ENCODE data around the gene ATRN. TPM values are rescaled to one million over a fixed set of nuclear protein-coding genes. Genes with fewer than 3 reads are reported as not detected.

The ATRN gene
- total and polyA plus RNA-seq, 2 experiments from 2014 or later, result 2.2 to 18.3 TPM

DNA sequence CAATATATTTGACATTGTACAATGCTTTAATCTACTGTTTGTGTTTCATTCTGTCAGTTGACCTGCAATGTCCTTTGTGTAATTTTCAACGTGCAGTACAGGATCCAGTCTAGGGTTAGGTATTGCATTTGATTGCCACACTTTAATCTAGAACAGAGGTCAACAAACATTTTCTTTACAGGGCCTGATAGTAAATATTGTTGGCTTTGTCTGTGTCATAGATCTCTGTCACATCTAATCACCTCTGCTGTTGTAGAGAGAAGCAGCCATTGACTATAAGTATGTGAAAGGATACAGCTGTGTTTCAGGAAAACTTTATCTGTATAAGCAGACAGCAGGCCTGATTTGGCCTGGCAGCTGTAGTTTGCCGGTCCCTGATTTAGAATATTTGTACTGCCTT lies 39.3 kb downstream of the ATRN start:
- TF ChIP-seq ZNF331 (CRISPR knock-in tag; IDR thresholded peaks at IDR 0.05; ENCODE audit: low read depth), result no peak
- TF ChIP-seq, protein P1, sequence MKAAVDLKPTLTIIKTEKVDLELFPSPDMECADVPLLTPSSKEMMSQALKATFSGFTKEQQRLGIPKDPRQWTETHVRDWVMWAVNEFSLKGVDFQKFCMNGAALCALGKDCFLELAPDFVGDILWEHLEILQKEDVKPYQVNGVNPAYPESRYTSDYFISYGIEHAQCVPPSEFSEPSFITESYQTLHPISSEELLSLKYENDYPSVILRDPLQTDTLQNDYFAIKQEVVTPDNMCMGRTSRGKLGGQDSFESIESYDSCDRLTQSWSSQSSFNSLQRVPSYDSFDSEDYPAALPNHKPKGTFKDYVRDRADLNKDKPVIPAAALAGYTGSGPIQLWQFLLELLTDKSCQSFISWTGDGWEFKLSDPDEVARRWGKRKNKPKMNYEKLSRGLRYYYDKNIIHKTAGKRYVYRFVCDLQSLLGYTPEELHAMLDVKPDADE (IDR thresholded peaks at IDR 0.05), result no peak
- no peak for TF ChIP-seq CREB1 (CRISPR knock-in tag; IDR thresholded peaks at IDR 0.05; ENCODE audit: low read depth)
- no peak for TF ChIP-seq POLR2AphosphoS5 (IDR thresholded peaks at IDR 0.05; ENCODE audit: low read depth)
- TF ChIP-seq ZNF114 (CRISPR knock-in tag; IDR thresholded peaks at IDR 0.05), result no peak
- TF ChIP-seq STAT1 (IDR thresholded peaks at IDR 0.05; ENCODE audit: unreplicated experiment), result no peak
- TF ChIP-seq, protein P2, sequence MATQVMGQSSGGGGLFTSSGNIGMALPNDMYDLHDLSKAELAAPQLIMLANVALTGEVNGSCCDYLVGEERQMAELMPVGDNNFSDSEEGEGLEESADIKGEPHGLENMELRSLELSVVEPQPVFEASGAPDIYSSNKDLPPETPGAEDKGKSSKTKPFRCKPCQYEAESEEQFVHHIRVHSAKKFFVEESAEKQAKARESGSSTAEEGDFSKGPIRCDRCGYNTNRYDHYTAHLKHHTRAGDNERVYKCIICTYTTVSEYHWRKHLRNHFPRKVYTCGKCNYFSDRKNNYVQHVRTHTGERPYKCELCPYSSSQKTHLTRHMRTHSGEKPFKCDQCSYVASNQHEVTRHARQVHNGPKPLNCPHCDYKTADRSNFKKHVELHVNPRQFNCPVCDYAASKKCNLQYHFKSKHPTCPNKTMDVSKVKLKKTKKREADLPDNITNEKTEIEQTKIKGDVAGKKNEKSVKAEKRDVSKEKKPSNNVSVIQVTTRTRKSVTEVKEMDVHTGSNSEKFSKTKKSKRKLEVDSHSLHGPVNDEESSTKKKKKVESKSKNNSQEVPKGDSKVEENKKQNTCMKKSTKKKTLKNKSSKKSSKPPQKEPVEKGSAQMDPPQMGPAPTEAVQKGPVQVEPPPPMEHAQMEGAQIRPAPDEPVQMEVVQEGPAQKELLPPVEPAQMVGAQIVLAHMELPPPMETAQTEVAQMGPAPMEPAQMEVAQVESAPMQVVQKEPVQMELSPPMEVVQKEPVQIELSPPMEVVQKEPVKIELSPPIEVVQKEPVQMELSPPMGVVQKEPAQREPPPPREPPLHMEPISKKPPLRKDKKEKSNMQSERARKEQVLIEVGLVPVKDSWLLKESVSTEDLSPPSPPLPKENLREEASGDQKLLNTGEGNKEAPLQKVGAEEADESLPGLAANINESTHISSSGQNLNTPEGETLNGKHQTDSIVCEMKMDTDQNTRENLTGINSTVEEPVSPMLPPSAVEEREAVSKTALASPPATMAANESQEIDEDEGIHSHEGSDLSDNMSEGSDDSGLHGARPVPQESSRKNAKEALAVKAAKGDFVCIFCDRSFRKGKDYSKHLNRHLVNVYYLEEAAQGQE (IDR thresholded peaks at IDR 0.05; ENCODE audit: unreplicated experiment), result no peak
- TF ChIP-seq EZH2phosphoT487 (IDR thresholded peaks at IDR 0.05; ENCODE audit: unreplicated experiment), result no peak
- TF ChIP-seq NANOG (IDR thresholded peaks at IDR 0.05; ENCODE audit: borderline replicate concordance), result no peak
- no peak for TF ChIP-seq JUNB (IDR thresholded peaks at IDR 0.05; ENCODE audit: unreplicated experiment)
- TF ChIP-seq, protein P3, sequence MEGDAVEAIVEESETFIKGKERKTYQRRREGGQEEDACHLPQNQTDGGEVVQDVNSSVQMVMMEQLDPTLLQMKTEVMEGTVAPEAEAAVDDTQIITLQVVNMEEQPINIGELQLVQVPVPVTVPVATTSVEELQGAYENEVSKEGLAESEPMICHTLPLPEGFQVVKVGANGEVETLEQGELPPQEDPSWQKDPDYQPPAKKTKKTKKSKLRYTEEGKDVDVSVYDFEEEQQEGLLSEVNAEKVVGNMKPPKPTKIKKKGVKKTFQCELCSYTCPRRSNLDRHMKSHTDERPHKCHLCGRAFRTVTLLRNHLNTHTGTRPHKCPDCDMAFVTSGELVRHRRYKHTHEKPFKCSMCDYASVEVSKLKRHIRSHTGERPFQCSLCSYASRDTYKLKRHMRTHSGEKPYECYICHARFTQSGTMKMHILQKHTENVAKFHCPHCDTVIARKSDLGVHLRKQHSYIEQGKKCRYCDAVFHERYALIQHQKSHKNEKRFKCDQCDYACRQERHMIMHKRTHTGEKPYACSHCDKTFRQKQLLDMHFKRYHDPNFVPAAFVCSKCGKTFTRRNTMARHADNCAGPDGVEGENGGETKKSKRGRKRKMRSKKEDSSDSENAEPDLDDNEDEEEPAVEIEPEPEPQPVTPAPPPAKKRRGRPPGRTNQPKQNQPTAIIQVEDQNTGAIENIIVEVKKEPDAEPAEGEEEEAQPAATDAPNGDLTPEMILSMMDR (conservative IDR thresholded peaks at IDR 0.05; ENCODE audit: low read depth in 2 of 2), result no peak
- no peak for TF ChIP-seq EZH2 (IDR thresholded peaks at IDR 0.05; ENCODE audit: low read depth, unreplicated experiment)
- TF ChIP-seq, protein P4, sequence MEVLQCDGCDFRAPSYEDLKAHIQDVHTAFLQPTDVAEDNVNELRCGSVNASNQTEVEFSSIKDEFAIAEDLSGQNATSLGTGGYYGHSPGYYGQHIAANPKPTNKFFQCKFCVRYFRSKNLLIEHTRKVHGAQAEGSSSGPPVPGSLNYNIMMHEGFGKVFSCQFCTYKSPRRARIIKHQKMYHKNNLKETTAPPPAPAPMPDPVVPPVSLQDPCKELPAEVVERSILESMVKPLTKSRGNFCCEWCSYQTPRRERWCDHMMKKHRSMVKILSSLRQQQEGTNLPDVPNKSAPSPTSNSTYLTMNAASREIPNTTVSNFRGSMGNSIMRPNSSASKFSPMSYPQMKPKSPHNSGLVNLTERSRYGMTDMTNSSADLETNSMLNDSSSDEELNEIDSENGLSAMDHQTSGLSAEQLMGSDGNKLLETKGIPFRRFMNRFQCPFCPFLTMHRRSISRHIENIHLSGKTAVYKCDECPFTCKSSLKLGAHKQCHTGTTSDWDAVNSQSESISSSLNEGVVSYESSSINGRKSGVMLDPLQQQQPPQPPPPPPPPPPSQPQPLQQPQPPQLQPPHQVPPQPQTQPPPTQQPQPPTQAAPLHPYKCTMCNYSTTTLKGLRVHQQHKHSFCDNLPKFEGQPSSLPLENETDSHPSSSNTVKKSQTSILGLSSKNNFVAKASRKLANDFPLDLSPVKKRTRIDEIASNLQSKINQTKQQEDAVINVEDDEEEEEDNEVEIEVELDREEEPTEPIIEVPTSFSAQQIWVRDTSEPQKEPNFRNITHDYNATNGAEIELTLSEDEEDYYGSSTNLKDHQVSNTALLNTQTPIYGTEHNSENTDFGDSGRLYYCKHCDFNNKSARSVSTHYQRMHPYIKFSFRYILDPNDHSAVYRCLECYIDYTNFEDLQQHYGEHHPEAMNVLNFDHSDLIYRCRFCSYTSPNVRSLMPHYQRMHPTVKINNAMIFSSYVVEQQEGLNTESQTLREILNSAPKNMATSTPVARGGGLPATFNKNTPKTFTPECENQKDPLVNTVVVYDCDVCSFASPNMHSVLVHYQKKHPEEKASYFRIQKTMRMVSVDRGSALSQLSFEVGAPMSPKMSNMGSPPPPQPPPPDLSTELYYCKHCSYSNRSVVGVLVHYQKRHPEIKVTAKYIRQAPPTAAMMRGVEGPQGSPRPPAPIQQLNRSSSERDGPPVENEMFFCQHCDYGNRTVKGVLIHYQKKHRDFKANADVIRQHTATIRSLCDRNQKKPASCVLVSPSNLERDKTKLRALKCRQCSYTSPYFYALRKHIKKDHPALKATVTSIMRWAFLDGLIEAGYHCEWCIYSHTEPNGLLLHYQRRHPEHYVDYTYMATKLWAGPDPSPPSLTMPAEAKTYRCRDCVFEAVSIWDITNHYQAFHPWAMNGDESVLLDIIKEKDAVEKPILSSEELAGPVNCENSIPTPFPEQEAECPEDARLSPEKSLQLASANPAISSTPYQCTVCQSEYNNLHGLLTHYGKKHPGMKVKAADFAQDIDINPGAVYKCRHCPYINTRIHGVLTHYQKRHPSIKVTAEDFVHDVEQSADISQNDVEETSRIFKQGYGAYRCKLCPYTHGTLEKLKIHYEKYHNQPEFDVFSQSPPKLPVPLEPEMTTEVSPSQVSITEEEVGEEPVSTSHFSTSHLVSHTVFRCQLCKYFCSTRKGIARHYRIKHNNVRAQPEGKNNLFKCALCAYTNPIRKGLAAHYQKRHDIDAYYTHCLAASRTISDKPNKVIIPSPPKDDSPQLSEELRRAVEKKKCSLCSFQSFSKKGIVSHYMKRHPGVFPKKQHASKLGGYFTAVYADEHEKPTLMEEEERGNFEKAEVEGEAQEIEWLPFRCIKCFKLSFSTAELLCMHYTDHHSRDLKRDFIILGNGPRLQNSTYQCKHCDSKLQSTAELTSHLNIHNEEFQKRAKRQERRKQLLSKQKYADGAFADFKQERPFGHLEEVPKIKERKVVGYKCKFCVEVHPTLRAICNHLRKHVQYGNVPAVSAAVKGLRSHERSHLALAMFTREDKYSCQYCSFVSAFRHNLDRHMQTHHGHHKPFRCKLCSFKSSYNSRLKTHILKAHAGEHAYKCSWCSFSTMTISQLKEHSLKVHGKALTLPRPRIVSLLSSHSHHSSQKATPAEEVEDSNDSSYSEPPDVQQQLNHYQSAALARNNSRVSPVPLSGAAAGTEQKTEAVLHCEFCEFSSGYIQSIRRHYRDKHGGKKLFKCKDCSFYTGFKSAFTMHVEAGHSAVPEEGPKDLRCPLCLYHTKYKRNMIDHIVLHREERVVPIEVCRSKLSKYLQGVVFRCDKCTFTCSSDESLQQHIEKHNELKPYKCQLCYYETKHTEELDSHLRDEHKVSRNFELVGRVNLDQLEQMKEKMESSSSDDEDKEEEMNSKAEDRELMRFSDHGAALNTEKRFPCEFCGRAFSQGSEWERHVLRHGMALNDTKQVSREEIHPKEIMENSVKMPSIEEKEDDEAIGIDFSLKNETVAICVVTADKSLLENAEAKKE (CRISPR knock-in tag; IDR thresholded peaks at IDR 0.05), result no peak
- Mint-ChIP-seq H3K27ac (no peak overlapping the region), H3K36me3 (ENCODE audit: low read depth) (no peaks in the 10 kb centered on the region), H3K27me3 (ENCODE audit: insufficient read depth, low read depth, poor library complexity) (no peaks in the 10 kb centered on the region), H3K4me1 (no peaks in the 10 kb centered on the region), H3K9me3 (no peaks in the 10 kb centered on the region; the same call in 2 of the 3 replicates), H3K4me3 (no peak overlapping the region)
- no peak overlapping the region for H3K27ac ChIP-seq (ENCODE audit: low read depth)
- DNase-seq (ENCODE audit: low spot score) (no peak), ATAC-seq (no peak)
- no peaks in the 10 kb centered on the region for H3K27me3 ChIP-seq (ENCODE audit: insufficient read depth)
- H3K4me1 ChIP-seq (ENCODE audit: insufficient read depth), result no peaks in the 10 kb centered on the region
- no peaks in the 10 kb centered on the region for H3F3A ChIP-seq (replicated peaks; ENCODE audit: low read depth)
- no peaks in the 10 kb centered on the region for H4K20me1 ChIP-seq (replicated peaks; ENCODE audit: insufficient read depth)
- no peaks in the 10 kb centered on the region for H3K36me3 ChIP-seq (ENCODE audit: insufficient read depth)
- H3K4me3 ChIP-seq, result no peak overlapping the region
- H3K9me2 ChIP-seq (ENCODE audit: insufficient read depth), result no peaks in the 10 kb centered on the region
- 0 out of 2 replicates have a peak, but pooled peaks cover 3% of the 10 kb centered on the region for H3K79me2 ChIP-seq (replicated peaks; ENCODE audit: insufficient read depth)
- no peak overlapping the region for H2AFZ ChIP-seq
- no peak overlapping the region for H3K4me2 ChIP-seq
